GM19035 (cell line): Measurements from ENCODE around the gene CCDC89.
A peak's percentile ranks its signal among the peaks of the same experiment; 100 is the strongest.
"Not testable (repeated sequence)": the region's sequence is repeated elsewhere in the genome, so short reads cannot be mapped to it uniquely, and the experiment has no call there.

Experiments used
- ATAC-seq: cut with Tn5 transposase; IDR thresholded peaks from one replicate; pipeline ENCODE4 v1.9.1; 2021; ENCODE audit not compliant: unreplicated experiment

CCDC89 gene

GRCh38 chr11:85694385-85694980 lies 8.5 kb upstream of the CCDC89 start:
- no peak for ATAC-seq

DNA sequence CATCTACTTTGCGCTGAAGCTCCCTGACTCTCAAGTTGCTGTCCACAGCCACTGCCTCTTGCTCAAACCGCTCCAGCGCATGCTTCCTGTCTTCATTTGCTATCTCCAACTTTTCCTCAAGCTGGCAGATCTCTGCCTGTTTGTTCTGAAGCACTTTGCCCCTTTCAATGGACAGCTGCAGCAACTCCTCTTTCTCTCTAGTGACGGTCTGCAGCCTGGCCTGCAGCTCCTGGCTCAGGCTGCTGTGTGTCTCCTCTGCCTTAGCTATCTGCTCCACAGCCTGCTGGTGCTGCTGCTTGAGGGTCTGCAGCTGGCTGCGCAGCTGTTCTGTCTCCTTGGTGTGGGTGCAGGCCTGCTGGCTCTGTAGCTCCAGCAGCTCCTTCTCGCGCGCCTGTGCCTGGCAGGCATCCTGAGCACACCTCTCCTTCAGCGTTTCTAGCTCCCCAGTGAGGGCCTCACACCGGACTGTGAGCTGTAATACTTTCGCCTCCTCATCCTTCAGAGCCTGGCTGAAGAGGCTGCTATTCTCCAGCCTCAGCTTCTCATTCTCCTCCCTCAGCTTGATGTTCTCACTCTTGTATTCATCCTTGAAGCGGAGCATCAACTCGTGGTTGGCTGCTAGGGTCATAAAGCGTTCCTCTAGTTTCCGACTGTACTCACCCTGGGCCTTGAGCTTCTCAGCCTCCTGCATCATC lies 723 bp downstream of the CCDC89 start:
- ATAC-seq = no peak

DNA sequence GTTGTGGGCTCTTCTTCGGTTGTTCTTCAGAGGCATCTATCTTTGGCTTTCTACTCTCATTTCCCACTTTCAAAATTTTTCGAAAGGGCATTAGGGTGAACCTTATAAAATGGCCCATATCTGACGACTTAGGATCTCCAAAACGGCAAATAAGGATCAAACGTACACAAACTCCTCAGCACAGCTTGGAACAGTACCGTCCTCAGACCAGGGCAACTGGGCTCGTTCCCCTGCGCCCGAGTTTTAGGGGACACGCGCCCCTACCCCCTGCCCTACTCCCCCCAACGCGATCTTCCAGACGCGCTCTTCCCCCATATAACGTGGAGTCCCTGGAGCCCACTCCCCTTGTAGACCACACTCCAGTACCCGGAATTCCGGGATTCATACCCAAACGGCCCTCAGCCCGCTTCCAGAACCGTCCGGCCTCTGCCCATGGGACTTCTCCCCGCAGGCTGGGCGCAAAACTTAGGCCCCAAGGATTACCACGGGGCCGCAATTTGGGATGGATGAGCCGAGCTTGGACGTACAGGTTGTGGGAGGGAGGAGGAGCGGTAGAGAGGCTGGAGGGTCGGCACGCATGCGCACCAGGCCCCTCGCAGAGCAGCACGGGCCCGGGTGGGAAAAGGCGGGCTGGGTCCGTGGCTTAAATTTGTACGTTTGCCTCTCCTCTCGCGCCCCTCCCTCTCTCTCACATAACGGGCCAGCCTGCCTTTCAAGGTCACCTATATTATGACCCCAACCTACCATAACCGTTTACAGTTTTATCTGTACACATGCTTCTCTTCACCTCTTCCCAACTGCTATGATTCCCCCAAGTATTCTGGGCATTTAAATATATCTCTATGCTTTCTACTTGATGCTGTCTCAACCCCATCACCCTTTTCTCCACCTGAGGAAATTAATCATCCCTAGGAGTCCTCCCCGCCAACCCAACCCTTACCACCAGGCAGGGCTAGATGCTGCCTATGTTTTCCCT lies 3.4 kb downstream of the CCDC89 start:
- peak; percentile 93 for ATAC-seq

DNA sequence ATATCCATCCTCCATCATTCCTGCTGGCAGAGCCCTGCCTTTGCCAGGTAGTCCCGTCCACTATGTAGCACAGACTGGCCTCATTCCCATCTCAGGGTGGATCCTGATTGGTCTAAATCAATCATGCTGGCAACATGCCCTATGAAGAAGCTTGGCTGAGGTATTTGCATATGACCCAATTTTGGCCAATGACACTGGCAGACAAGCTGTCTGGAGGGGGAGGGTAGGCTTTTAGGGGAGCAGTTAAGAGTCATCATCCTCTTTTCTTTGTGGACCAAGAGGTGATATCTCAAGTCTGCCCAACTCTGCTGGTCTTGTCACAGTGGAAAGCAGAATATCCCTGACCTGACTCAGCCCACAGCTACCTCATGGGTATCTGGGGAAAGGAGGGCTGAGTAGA lies 5.1 kb downstream of the CCDC89 start:
- no peak for ATAC-seq

DNA sequence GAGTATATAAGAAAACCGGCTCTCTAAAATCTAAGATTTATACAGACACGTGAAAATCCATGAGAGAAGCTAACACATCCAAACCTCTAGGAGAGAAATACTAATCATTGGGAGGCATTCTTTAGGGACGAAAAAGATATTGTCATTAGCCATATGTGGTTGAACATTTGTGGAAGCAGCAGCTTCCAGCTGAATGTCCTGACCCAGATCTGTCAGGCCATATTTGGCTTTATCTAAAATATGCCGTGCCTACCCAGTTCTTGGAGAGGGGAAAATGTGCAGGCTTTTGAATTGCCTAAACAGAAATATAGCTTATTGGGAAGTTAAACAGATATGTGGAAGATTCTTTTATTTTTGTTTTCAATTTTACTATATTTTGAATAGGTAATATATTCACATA lies 6.4 kb downstream of the CCDC89 start:
- ATAC-seq = no peak

GRCh38 chr11:85673393-85673792 lies 12.6 kb downstream of the CCDC89 start:
- ATAC-seq = no peak

DNA sequence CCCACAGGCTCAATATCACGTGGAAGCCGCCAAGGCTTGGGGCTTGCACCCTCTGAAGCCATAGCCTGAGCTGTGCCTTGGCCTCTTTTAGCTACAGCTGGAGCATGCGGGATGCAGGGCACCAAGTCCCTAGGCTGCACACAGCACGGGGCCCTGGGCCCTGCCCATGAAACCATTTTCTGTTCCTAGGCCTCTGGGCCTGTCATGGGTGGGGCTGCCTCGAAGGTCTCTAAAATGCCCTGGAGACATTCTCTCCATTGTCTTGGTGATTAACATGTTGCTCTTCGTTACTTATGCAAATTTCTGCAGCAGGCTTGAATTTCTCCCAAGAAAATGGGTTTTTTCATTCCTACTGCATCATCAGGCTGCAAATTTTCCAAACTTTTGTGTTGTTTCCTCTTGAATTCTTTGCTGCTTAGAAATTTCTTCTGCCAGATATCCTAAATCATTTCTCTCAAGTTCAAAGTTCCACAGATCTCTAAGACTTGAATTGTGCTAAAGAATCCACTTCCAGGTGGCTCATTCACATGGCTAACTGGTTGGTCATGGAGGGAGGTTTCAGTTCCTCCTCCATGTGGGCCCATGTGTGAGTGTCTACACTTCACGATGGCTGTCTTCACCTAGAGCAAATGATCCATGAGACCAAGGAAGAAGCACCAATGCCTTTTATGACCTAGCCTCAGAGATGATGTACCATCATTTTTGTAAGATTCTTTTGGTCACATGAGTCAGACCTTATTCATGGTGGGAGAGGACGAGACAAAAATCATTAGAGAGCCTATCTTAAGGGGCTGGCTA lies 13.7 kb downstream of the CCDC89 start:
- no peak for ATAC-seq

GRCh38 chr11:85670949-85671663 lies 14.9 kb downstream of the CCDC89 start:
- not testable (repeated sequence) for ATAC-seq

DNA sequence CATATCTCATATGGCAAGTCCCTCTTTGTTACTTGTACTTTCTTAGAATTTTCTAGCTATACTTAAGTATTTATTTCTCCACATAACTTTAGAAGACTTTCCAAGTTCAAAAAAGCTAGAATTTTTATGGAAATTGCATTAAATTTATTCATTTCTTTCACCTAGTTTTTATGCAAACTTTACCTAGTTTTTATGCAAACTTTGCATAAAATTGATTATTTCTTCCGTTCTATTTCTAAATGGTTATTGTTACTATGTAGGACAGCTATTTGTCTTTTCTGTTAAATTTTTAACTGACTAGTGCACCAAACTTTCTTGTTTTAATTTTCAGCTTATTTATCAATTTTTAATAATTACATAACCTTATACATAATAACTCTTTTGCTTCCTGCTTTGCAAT lies 17.8 kb downstream of the CCDC89 start:
- no peak for ATAC-seq

GRCh38 chr11:85666687-85667086 lies 19.3 kb downstream of the CCDC89 start:
- ATAC-seq = no peak

DNA sequence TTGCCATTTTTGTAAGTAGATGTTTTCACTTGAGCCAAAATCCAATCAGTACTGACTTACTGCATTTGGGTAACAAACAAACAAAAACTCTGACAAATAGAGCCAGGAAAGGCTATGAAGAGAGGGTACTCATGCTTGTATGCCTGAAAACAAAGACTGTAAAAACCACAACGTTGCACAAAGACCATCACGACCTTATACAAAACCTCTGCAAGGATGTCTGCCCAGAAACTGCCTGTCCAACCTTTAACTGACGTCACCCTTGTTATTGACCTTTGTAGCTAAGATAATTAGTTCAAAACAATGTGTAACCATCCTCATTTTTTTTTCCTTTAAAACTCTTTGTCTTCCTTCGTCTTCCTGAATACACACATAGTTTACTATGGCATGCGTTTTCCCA lies 20.3 kb downstream of the CCDC89 start:
- no peak for ATAC-seq

DNA sequence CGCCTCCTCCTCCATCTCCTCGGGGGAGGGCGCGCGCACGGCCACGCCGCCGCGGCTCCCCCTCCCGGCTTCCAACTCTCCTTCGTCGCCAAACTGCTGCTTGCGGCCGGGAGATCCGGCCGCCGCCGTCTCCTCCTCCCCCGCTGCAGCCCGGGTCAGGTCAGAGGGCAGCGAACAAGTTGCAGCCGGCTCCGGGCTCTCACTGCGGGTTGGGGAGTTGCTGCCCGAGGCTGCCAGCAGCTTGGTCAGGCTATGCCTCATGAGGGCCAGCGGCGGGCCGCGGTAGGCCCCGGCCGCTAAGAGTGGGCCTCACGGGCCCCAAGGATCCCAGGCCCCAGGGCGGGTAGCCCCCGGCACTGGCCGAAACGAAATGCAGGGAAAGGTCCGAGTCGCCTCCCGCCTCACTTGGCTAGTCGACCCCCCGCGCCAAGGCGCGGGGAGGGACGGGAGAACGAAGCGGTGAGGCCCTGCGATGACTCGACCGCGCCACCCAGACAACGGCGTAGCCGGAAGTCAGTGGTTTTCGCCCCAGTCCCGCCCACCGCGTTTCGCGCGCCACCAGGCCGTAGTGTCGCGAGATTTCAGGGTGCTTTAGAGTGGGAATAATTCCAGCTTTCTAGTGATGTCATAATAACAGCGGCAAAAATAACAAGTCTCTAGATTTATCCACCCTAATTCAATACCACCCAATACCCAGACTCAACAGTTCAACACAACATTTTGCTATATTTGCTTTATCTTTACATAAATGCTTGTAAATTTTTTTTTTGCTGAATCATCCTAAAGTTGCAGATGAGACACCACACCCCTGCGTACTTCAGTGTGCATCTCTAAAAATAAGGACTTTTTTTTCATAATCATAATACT lies 21.1 kb downstream of the CCDC89 start, which contains the start of gene CREBZF:
Gene CREBZF (minus strand): TSS at position 515 of the 867 bp plus-strand sequence. CDS start 254 bp downstream, at position 261.
- peak; percentile 87 for ATAC-seq

GRCh38 chr11:85663753-85664614 lies 22.0 kb downstream of the CCDC89 start:
- peak; percentile 74 for ATAC-seq

GRCh38 chr11:85663080-85663752 lies 22.8 kb downstream of the CCDC89 start:
- no peak for ATAC-seq

DNA sequence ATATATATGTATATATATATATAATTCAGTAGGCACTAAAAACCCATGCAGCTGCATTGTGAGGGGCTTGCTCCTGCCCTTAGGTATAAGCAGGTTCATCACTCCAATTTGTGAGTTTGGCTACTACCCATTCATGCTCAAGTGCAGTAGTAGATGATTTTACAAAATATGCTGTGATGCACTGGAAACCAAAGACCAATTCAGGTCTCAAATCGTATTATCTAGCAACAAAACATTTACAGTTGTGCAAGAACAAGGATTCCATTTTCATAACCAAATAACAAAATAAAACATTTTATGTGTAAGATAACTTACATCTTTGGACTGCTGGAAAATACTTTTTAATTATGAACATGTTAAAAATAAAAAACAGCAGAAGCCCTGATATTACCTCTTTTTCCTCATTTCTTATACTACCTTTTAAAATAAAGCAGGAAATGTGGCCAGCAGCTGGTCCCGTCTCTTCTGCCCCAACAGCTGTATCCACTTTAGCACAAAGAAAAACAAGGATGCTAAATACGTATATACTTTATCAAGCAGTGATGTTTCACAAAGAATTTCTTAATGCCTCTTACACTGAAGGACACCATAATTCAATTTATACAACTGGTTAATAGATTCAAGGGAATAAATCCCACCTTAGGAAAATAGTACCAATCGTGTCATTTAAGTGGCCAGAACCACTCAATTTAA lies 23.9 kb downstream of the CCDC89 start:
- ATAC-seq = no peak

DNA sequence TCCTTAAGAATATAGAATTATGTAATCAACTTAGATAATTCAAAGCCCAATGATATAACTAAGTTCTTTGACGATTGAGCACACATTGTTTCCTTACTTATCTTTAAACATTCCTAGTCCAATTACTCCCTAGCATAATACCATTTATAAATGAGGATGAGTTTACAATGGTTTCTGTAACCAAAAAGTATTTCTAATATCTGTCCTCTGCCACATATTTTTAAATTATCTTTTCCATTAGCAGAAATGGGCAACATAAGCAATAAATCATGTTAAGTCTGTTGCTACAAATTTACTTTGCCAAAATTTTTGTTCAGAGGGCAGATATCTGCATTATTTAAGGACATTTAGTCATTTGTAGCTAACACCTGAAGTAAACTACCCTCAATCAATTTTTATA lies 27.8 kb downstream of the CCDC89 start:
- no peak for ATAC-seq

GRCh38 chr11:85656777-85657176 lies 29.2 kb downstream of the CCDC89 start:
- no peak for ATAC-seq
